Skeletal muscle tissue (tissue), 4 donors: ENCODE data around the gene LKAAEAR1. TPM values are rescaled to one million over a fixed set of nuclear protein-coding genes. Genes with fewer than 3 reads are reported as not detected.

Experiments
- H3K27ac ChIP-seq: one replicate; pipeline ENCODE4 v1.7.0; 2013; ENCODE audit warnings: mild to moderate bottlenecking, low read depth, low read length, inconsistent platforms
- H3K27me3 ChIP-seq, 3 donors: one replicate each; pipeline ENCODE4 v1.7.0; 2013; ENCODE audit warnings: low read length in 3 of 3; ENCODE audit not compliant: control insufficient read depth in 3 of 3, insufficient read depth in 3 of 3
- H3K36me3 ChIP-seq, 3 donors: one replicate each; pipeline ENCODE4 v1.7.0; 2013; ENCODE audit warnings: low read length in 3 of 3; ENCODE audit not compliant: control insufficient read depth in 3 of 3, insufficient read depth in 3 of 3
- H3K4me1 ChIP-seq, 3 donors: one replicate each; pipeline ENCODE4 v1.7.0; 2013; ENCODE audit warnings: low read length in 3 of 3, mild to moderate bottlenecking in 3 of 3; ENCODE audit not compliant: control insufficient read depth in 3 of 3, insufficient read depth in 3 of 3
- H3K4me3 ChIP-seq, 3 donors: one replicate each; pipeline ENCODE4 v1.7.0; 2013; ENCODE audit warnings: low read length in 3 of 3
- H3K9ac ChIP-seq, 3 donors: one replicate each; pipeline ENCODE4 v1.7.0; 2013; ENCODE audit warnings: low read length in 3 of 3, mild to moderate bottlenecking in 3 of 3, moderate library complexity in 2 of 3, low read depth in 1 of 3
- H3K9me3 ChIP-seq, 3 donors: one replicate each; pipeline ENCODE4 v1.7.0; 2013; ENCODE audit warnings: low read length in 3 of 3; ENCODE audit not compliant: control insufficient read depth in 3 of 3
- total RNA-seq: library from RNA; depleted of rRNA; stranded (reverse); fragments of >200 nt; gene quantifications from one replicate; pipeline ENCODE4 v1.2.3, GENCODE V29; 2014
- donor health status: Osteomylitis.

Gene LKAAEAR1
- total RNA-seq, 1 donor from 2014 or later: 1.0 TPM

- Histone ChIP-seq H3K4me3 (no peak overlapping the region), H3K36me3 (no peaks in the 10 kb centered on the region), H3K27ac (no peak overlapping the region), H3K9me3 (no peaks in the 10 kb centered on the region), H3K27me3 (peaks cover 53 to 84% (median 57%) of the 10 kb centered on the region in 3 donors), H3K4me1 (peaks cover 0 to 2% (median 0%) of the 10 kb centered on the region in 3 donors), H3K9ac (no peak overlapping the region)
These were observed 20.7 kb upstream of the LKAAEAR1 start for GRCh38 chr20:64104667-64105451.

- no peak overlapping the region for H3K9ac ChIP-seq
- H3K9me3 ChIP-seq: no peaks in the 10 kb centered on the region
- no peak overlapping the region for H3K27ac ChIP-seq
- no peak overlapping the region for H3K4me3 ChIP-seq
- H3K36me3 ChIP-seq: no peaks in the 10 kb centered on the region
- H3K4me1 ChIP-seq: peaks cover 0 to 2% (median 0%) of the 10 kb centered on the region in 3 donors
- H3K27me3 ChIP-seq: peaks cover 60 to 80% (median 60%) of the 10 kb centered on the region in 3 donors
These were observed 19.9 kb upstream of the LKAAEAR1 start for GRCh38 chr20:64103871-64104666.

GRCh38 chr20:64102647-64103354, 18.6 kb upstream of the LKAAEAR1 start:
- Histone ChIP-seq H3K4me3 (no peak overlapping the region), H3K4me1 (peaks cover 0 to 4% (median 0%) of the 10 kb centered on the region in 3 donors), H3K27me3 (peaks cover 66 to 76% (median 73%) of the 10 kb centered on the region in 3 donors)

GRCh38 chr20:64101731-64102621, 17.8 kb upstream of the LKAAEAR1 start:
- Histone ChIP-seq H3K9me3 (no peaks in the 10 kb centered on the region), H3K27ac (no peak overlapping the region), H3K27me3 (peaks cover 62 to 81% (median 67%) of the 10 kb centered on the region in 3 donors), H3K36me3 (no peaks in the 10 kb centered on the region), H3K4me1 (peaks cover 0 to 4% (median 0%) of the 10 kb centered on the region in 3 donors), H3K4me3 (no peak overlapping the region), H3K9ac (no peak overlapping the region)

More at GRCh38 chr20:64102647-64103354, 18.6 kb upstream of the LKAAEAR1 start:
- no peak overlapping the region for H3K27ac ChIP-seq
- H3K9ac ChIP-seq: no peak overlapping the region
- H3K36me3 ChIP-seq: no peaks in the 10 kb centered on the region
- no peaks in the 10 kb centered on the region for H3K9me3 ChIP-seq

GRCh38 chr20:64100946-64101688, 16.9 kb upstream of the LKAAEAR1 start:
- Histone ChIP-seq H3K27me3 (peaks cover 59 to 77% (median 60%) of the 10 kb centered on the region in 3 donors), H3K9me3 (no peaks in the 10 kb centered on the region), H3K27ac (no peak overlapping the region), H3K36me3 (no peaks in the 10 kb centered on the region), H3K9ac (no peak overlapping the region), H3K4me3 (no peak overlapping the region), H3K4me1 (peaks cover 0 to 4% (median 0%) of the 10 kb centered on the region in 3 donors)

- Histone ChIP-seq H3K27me3 (peaks cover 56 to 78% (median 60%) of the 10 kb centered on the region in 3 donors), H3K4me1 (peaks cover 0 to 4% (median 0%) of the 10 kb centered on the region in 3 donors), H3K36me3 (no peaks in the 10 kb centered on the region), H3K9me3 (no peaks in the 10 kb centered on the region), H3K27ac (no peak overlapping the region), H3K9ac (no peak overlapping the region), H3K4me3 (no peak overlapping the region)
These were observed 16.3 kb upstream of the LKAAEAR1 start for GRCh38 chr20:64100566-64100888.

GRCh38 chr20:64099880-64100565, 15.8 kb upstream of the LKAAEAR1 start:
- no peak overlapping the region for H3K9ac ChIP-seq
- H3K36me3 ChIP-seq: no peaks in the 10 kb centered on the region
- H3K9me3 ChIP-seq: no peaks in the 10 kb centered on the region
- H3K4me1 ChIP-seq: peaks cover 0 to 4% (median 0%) of the 10 kb centered on the region in 3 donors
- no peak overlapping the region for H3K4me3 ChIP-seq
- H3K27ac ChIP-seq: no peak overlapping the region
- H3K27me3 ChIP-seq: peaks cover 53 to 77% (median 61%) of the 10 kb centered on the region in 3 donors

GRCh38 chr20:64099086-64099786, 15.0 kb upstream of the LKAAEAR1 start:
- no peak overlapping the region for H3K4me3 ChIP-seq
- peaks cover 0 to 4% (median 0%) of the 10 kb centered on the region in 3 donors for H3K4me1 ChIP-seq
- H3K9ac ChIP-seq: no peak overlapping the region
- H3K36me3 ChIP-seq: no peaks in the 10 kb centered on the region
- peaks cover 49 to 75% (median 58%) of the 10 kb centered on the region in 3 donors for H3K27me3 ChIP-seq
- no peaks in the 10 kb centered on the region for H3K9me3 ChIP-seq
- no peak overlapping the region for H3K27ac ChIP-seq
